ENCODE results near the gene RET.

RET gene

GRCh38 chr10:43130770-43131171 is 53.9 kb downstream of the RET start:
- H4K20me1 ChIP-seq (ENCODE audit: insufficient read depth, low read length), result no peaks in the 10 kb centered on the region; the same call in 1 of the 2 replicates
- no peak overlapping the region for H3K9ac ChIP-seq (ENCODE audit: low read depth, low read length)
- DNase-seq, result no peak
- no peak overlapping the region for H3K4me3 ChIP-seq (ENCODE audit: low read depth in 1 of 2, low read length in 2 of 2)
- no peaks in the 10 kb centered on the region for H3K36me3 ChIP-seq (ENCODE audit: insufficient read depth, low read length)
- H3K79me2 ChIP-seq (ENCODE audit: insufficient read depth, low read length), result no peaks in the 10 kb centered on the region
- H3K4me2 ChIP-seq (ENCODE audit: insufficient read depth, low read length), result no peak overlapping the region
- no peak overlapping the region for H3K27ac ChIP-seq (ENCODE audit: low read length)
- no peak for ATAC-seq (ENCODE audit: insufficient read depth, low read depth)
- H2AFZ ChIP-seq (ENCODE audit: low read depth, low read length), result no peak overlapping the region
- no peaks in the 10 kb centered on the region for H3K27me3 ChIP-seq (ENCODE audit: insufficient read depth, low read length, poor library complexity)
- TF ChIP-seq, protein P1, sequence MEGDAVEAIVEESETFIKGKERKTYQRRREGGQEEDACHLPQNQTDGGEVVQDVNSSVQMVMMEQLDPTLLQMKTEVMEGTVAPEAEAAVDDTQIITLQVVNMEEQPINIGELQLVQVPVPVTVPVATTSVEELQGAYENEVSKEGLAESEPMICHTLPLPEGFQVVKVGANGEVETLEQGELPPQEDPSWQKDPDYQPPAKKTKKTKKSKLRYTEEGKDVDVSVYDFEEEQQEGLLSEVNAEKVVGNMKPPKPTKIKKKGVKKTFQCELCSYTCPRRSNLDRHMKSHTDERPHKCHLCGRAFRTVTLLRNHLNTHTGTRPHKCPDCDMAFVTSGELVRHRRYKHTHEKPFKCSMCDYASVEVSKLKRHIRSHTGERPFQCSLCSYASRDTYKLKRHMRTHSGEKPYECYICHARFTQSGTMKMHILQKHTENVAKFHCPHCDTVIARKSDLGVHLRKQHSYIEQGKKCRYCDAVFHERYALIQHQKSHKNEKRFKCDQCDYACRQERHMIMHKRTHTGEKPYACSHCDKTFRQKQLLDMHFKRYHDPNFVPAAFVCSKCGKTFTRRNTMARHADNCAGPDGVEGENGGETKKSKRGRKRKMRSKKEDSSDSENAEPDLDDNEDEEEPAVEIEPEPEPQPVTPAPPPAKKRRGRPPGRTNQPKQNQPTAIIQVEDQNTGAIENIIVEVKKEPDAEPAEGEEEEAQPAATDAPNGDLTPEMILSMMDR (IDR thresholded peaks at IDR 0.05; ENCODE audit: borderline replicate concordance, extremely low read depth, low read length, poor library complexity, severe bottlenecking), result no peak
- no peak for TF ChIP-seq EZH2 (IDR thresholded peaks at IDR 0.05; ENCODE audit: borderline replicate concordance, low read depth, low read length, severe bottlenecking)
- H3K9me3 ChIP-seq (ENCODE audit: insufficient read depth, low read length, severe bottlenecking), result no peaks in the 10 kb centered on the region
- H3K4me1 ChIP-seq (ENCODE audit: insufficient read depth, low read length), result peaks cover 5% of the 10 kb centered on the region

DNA sequence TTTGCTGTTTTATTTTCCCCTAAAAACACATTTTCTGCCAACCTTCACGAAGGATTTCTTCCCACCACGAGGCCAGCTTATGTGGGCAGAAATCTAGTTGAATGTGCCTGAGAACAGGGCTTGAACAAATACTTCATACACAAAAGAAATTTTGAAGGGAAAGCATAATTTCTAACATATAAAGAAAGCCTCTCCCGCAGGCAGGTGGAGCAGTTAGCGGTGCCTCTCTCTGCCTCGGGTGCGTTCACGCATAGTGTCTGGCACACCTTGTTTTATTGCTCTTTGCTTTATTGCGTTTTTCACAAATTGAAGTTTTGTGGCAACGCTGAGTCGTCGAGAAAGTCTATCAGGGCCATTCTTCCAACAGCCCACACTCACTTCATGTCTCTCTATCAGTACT is 54.4 kb downstream of the RET start:
- H3K79me2 ChIP-seq (ENCODE audit: insufficient read depth, low read length), result no peaks in the 10 kb centered on the region
- H2AFZ ChIP-seq (ENCODE audit: low read depth, low read length), result no peak overlapping the region
- no peak for TF ChIP-seq EZH2 (IDR thresholded peaks at IDR 0.05; ENCODE audit: borderline replicate concordance, low read depth, low read length, severe bottlenecking)
- TF ChIP-seq, protein P1 (IDR thresholded peaks at IDR 0.05; ENCODE audit: borderline replicate concordance, extremely low read depth, low read length, poor library complexity, severe bottlenecking), result no peak
- peaks cover 5% of the 10 kb centered on the region for H3K4me1 ChIP-seq (ENCODE audit: insufficient read depth, low read length)
- no peaks in the 10 kb centered on the region for H3K27me3 ChIP-seq (ENCODE audit: insufficient read depth, low read length, poor library complexity)
- no peak overlapping the region for H3K4me3 ChIP-seq (ENCODE audit: low read depth in 1 of 2, low read length in 2 of 2)
- H3K36me3 ChIP-seq (ENCODE audit: insufficient read depth, low read length), result no peaks in the 10 kb centered on the region
- no peak overlapping the region for H3K27ac ChIP-seq (ENCODE audit: low read length)
- no peak overlapping the region for H3K9ac ChIP-seq (ENCODE audit: low read depth, low read length)
- no peaks in the 10 kb centered on the region; the same call in 1 of the 2 replicates for H4K20me1 ChIP-seq (ENCODE audit: insufficient read depth, low read length)
- H3K4me2 ChIP-seq (ENCODE audit: insufficient read depth, low read length), result no peak overlapping the region
- DNase-seq (no peak), ATAC-seq (ENCODE audit: insufficient read depth, low read depth) (no peak)
- no peaks in the 10 kb centered on the region for H3K9me3 ChIP-seq (ENCODE audit: insufficient read depth, low read length, severe bottlenecking)

- no peak overlapping the region for H3K9ac ChIP-seq (ENCODE audit: low read depth, low read length)
- H3K27ac ChIP-seq (ENCODE audit: low read length), result no peak overlapping the region
- DNase-seq (no peak), ATAC-seq (ENCODE audit: insufficient read depth, low read depth) (no peak)
- H3K27me3 ChIP-seq (ENCODE audit: insufficient read depth, low read length, poor library complexity), result no peaks in the 10 kb centered on the region
- no peaks in the 10 kb centered on the region for H3K36me3 ChIP-seq (ENCODE audit: insufficient read depth, low read length)
- TF ChIP-seq EZH2 (IDR thresholded peaks at IDR 0.05; ENCODE audit: borderline replicate concordance, low read depth, low read length, severe bottlenecking), result no peak
- TF ChIP-seq, protein P1 (IDR thresholded peaks at IDR 0.05; ENCODE audit: borderline replicate concordance, extremely low read depth, low read length, poor library complexity, severe bottlenecking), result no peak
- H2AFZ ChIP-seq (ENCODE audit: low read depth, low read length), result no peak overlapping the region
- peaks cover 12% of the 10 kb centered on the region for H3K4me1 ChIP-seq (ENCODE audit: insufficient read depth, low read length)
- no peak overlapping the region for H3K4me2 ChIP-seq (ENCODE audit: insufficient read depth, low read length)
- H3K4me3 ChIP-seq (ENCODE audit: low read depth in 1 of 2, low read length in 2 of 2), result no peak overlapping the region
- H3K9me3 ChIP-seq (ENCODE audit: insufficient read depth, low read length, severe bottlenecking), result no peaks in the 10 kb centered on the region
- no peaks in the 10 kb centered on the region; the same call in 1 of the 2 replicates for H4K20me1 ChIP-seq (ENCODE audit: insufficient read depth, low read length)
- peaks cover 1% of the 10 kb centered on the region; the same call in 1 of the 2 replicates for H3K79me2 ChIP-seq (ENCODE audit: insufficient read depth, low read length)
Measured at GRCh38 chr10:43131906-43132305, 55.0 kb downstream of the RET start.

All from DND-41 (cell line).